A673 (cell line): ENCODE data around the gene PPAN.

Source experiments
- EZH2 ChIP-seq: fragments of 200-600 bp; sonication (generic); IDR thresholded peaks from 2 replicates; pipeline ENCODE4 v1.6.1; 2017; ENCODE audit warnings: borderline replicate concordance, low read depth, mild to moderate bottlenecking, mixed read lengths, antibody characterized with exemption, low read length; ENCODE audit not compliant: poor library complexity, severe bottlenecking
- TF ChIP-seq, protein P1 (sequence below): fragments of 300-800, 200-600 bp; sonication (generic); conservative IDR thresholded peaks from 2 replicates; pipeline ENCODE4 v1.5.1; 2017; ENCODE audit warnings: low read depth, mild to moderate bottlenecking, antibody characterized with exemption, low read length, moderate library complexity, mixed read lengths

DNA sequence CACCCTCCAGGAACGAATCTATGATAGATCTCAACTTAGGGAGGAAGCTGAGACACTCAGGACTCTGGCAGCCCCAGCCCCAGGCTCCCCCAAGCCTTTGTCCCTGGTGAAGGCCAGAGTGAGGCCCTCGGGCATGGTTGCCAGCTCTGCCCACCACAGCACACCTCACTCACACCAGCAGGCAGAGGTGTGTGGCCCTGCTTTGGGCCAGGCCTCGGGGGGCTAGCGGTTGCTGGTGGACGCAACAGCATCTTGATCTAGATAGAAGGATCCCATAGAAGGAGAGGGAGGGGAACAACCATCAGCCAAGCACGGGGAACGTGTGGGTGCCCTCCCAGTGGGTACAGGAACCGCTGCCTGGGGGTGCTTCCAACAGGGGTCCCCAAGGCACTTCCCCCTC, 51.9 kb downstream of the PPAN start:
- TF ChIP-seq EZH2 = no peak
- TF ChIP-seq, protein P1, sequence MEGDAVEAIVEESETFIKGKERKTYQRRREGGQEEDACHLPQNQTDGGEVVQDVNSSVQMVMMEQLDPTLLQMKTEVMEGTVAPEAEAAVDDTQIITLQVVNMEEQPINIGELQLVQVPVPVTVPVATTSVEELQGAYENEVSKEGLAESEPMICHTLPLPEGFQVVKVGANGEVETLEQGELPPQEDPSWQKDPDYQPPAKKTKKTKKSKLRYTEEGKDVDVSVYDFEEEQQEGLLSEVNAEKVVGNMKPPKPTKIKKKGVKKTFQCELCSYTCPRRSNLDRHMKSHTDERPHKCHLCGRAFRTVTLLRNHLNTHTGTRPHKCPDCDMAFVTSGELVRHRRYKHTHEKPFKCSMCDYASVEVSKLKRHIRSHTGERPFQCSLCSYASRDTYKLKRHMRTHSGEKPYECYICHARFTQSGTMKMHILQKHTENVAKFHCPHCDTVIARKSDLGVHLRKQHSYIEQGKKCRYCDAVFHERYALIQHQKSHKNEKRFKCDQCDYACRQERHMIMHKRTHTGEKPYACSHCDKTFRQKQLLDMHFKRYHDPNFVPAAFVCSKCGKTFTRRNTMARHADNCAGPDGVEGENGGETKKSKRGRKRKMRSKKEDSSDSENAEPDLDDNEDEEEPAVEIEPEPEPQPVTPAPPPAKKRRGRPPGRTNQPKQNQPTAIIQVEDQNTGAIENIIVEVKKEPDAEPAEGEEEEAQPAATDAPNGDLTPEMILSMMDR = no peak
